VCaP (cell line): ENCODE measurements around the gene RERE.

ENCODE experiments used
- H3K27ac ChIP-seq: fragments of 450-650 bp; 2 replicates; pipeline ENCODE4 v1.5.1; 2017
- TF ChIP-seq, protein P1 (sequence below): fragments of 450-650 bp; conservative IDR thresholded peaks from 2 replicates; pipeline ENCODE4 v1.5.1; 2017; ENCODE audit warnings: mild to moderate bottlenecking, moderate library complexity

The RERE gene

DNA sequence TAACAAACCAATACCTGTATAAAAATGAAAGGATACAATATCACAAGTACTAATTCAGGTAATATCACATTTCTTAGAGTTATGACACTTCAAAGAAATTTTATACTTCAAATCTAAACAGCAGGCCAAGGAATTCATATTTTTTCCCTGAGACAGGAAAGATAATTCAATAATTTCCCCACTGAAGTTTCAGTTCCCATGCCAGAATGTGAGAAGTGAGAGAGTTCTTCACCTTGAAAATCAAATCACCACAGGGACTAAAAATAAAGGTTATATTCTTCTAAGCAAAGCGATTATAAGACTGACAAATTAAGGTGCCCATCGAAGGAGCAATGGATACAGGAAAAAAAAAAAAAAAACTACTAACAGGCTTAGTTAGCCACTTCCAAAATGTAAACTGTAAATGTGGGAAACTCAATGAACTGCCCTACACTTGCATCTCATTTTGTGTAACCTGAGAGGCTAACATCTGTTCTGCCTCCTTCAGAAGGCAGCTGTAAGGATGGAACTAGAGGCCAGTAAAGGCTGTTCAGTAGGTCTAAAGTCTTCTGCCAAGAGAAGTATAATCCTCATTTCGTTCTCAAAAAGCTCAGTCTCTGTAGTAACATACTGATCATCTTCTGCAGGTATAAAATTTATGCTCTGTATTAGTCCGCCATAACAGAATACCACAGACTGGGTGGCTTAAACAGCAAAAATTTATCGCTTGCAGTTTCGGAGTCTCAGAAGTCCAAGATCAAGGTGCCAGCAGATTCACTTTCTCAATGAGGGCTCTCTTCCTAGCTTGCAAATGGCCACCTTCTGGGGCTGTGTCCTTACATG, 127.8 kb downstream of the RERE start:
- TF ChIP-seq, protein P1, sequence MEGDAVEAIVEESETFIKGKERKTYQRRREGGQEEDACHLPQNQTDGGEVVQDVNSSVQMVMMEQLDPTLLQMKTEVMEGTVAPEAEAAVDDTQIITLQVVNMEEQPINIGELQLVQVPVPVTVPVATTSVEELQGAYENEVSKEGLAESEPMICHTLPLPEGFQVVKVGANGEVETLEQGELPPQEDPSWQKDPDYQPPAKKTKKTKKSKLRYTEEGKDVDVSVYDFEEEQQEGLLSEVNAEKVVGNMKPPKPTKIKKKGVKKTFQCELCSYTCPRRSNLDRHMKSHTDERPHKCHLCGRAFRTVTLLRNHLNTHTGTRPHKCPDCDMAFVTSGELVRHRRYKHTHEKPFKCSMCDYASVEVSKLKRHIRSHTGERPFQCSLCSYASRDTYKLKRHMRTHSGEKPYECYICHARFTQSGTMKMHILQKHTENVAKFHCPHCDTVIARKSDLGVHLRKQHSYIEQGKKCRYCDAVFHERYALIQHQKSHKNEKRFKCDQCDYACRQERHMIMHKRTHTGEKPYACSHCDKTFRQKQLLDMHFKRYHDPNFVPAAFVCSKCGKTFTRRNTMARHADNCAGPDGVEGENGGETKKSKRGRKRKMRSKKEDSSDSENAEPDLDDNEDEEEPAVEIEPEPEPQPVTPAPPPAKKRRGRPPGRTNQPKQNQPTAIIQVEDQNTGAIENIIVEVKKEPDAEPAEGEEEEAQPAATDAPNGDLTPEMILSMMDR, result no peak
- no peak overlapping the region for H3K27ac ChIP-seq

DNA sequence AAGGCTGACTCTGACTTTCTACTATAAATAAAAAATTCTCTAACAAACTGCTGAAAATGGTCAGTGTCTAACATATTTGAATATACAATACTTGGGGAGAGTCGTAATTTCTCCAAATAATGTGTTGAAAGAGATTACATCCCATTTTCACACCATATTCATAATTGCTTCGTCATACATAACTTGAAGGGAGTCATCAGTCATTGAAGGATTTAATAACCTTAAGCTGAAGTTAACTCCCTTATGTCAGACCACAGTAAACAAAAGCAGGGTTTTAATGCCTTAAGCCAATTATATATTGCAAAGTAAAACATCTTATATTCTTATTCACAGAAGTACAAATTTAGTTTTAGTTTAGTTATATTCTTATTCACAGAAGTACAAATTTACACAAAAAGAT, 129.9 kb downstream of the RERE start:
- TF ChIP-seq, protein P1, result no peak
- H3K27ac ChIP-seq, result peak overlapping the region; percentile 30

DNA sequence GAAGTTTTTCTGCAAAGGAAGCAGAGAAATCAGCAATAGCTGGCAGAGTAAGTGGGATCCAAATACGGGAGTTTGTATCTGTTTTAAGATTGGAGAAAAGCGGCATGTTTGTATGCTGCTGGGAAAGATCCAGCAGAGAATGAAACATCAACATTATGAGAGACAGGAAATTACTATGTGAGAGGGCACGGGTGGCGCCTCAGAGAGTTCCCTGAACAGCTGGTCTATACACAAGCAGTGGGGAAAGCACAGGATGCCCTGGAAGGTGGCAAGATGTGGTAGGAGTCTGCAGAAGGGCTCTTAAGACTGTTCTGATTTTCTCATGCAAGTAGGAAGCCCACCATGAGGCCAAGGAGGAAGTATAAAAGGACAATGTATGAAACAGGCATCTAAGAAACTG, 130.4 kb downstream of the RERE start:
- H3K27ac ChIP-seq, result peak overlapping the region; percentile 30

DNA sequence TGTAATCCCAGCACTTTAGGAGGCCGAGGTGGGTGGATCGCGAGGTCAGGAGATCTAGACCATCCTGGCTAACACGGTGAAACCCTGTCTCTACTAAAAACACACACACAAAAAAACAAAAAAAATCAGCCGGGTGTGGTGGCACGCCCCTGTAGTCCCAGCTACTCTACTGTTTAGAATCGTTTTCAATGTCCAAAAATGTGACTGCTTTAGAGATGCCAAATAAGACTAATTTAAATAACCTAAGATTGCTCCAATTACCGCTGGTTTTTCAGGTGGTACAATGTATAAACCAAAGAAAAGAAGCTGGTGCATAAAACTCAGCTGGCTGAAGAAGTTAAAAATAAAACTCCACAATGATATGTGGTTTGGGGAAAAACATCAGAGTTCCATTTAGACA, 132.0 kb downstream of the RERE start:
- H3K27ac ChIP-seq, result no peak overlapping the region
- TF ChIP-seq, protein P1, result no peak

More for the DNA sequence above, 130.4 kb downstream of the RERE start:
- TF ChIP-seq, protein P1, result no peak

DNA sequence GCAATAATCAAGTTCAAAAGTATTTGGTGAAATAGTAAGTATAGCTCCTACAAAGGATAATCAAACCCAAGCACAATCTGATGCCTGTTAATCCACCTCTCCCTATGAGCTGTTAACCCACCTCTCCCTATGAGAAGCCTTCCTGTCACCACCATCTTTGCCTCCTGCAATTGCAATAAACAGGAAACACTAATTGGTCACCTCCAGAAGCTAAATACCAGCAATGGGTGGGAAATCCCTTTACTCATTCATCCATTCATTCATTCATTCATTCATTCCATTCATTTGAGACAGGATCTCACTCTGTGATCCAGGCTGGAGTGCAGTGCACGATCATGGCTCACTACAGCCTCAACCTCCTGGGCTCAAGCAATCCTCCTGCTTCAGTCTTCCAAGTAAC, 132.8 kb downstream of the RERE start:
- TF ChIP-seq, protein P1, result no peak
- H3K27ac ChIP-seq, result no peak overlapping the region

DNA sequence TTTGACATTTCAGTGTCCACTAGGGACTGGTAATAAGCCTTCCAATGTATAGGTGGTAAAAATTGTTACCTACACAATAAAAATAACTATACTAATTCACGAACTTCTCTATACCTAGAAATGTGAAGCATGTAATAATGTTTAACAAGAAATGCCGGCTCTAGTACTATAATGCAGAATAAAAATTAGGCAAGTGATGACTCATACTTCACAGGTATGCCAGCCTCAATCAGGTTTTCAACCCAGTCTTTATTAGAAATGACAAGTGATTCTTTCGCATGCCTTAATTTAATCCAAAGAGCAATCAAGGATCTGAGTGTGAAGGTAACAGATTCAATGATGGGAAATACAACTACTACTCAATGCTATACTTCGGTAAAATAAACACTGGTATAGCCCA, 134.9 kb downstream of the RERE start:
- TF ChIP-seq, protein P1, result no peak
- H3K27ac ChIP-seq, result peak overlapping the region; percentile 72

DNA sequence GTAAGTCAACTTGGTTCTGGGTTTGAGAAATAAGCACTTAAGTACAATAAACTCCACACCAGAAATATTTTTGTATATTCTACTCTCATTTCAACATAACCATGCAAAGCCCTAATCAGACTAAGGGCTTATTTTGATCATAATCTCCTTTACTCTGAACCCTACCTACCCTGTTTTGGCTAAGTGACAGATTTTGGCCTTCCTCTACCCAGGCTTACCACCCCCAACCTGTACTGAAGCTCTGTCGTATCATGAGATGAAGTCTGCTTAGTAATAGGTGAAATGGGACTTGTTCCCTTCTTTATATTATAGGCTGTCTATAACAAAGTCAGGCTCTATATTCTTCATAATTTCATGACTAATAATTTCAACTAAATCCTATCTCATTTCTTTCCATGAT, 135.5 kb downstream of the RERE start:
- peak overlapping the region; percentile 72 for H3K27ac ChIP-seq
- TF ChIP-seq, protein P1, result no peak
